H1 (cell line): ENCODE data around the gene TSEN34. TPM values are rescaled to one million over a fixed set of nuclear protein-coding genes. Genes with fewer than 3 reads are reported as not detected.
"Not testable (repeated sequence)": the region's sequence is repeated elsewhere in the genome, so short reads cannot be mapped to it uniquely, and the experiment has no call there.

Source experiments
- CTCF ChIA-PET: fragments of 300-600 bp; sonication (Branson Sonifier 250); formaldehyde crosslinking; loops from one replicate; lab custom pipeline; 2021; ENCODE audit not compliant: partially characterized antibody; lab: Charles Lee
- POLR2A ChIA-PET: fragments of 300-600 bp; sonication (Branson Sonifier 250); formaldehyde crosslinking; loops from one replicate; lab custom pipeline; 2021; ENCODE audit warnings: inconsistent platforms; ENCODE audit not compliant: partially characterized antibody; lab: Charles Lee
- DNase-seq, 2 experiments: peaks; one replicate each; pipeline versions ENCODE4 v3.0.0 to v3.0.0-alpha.2; 2010 to 2022; ENCODE audit warnings: low spot score in 2 of 2, low read depth in 1 of 2, mixed read lengths in 1 of 2
- FAIRE-seq: peaks from 2 replicates; lab custom pipeline; 2011; peaks lifted over from hg19 to GRCh38; lab: Jason Lieb, UNC
- H2AFZ ChIP-seq: 2 replicates; pipeline ENCODE4 v1.8.1; 2012; ENCODE audit warnings: low read length, inconsistent platforms
- H2AK5ac ChIP-seq: 2 replicates; pipeline ENCODE4 v1.6.1; 2013; ENCODE audit warnings: low read depth, low read length
- H2BK120ac ChIP-seq: replicated peaks from 2 replicates; pipeline ENCODE3; 2013; ENCODE audit warnings: low read depth, low read length, inconsistent platforms
- H2BK12ac ChIP-seq: 2 replicates; pipeline ENCODE4 v1.6.1; 2013; ENCODE audit warnings: low read depth, low read length
- H2BK15ac ChIP-seq: 2 replicates; pipeline ENCODE4 v1.6.1; 2013; ENCODE audit warnings: low read length
- H2BK20ac ChIP-seq: 2 replicates; pipeline ENCODE4 v1.6.1; 2013; ENCODE audit warnings: low read length
- H2BK5ac ChIP-seq: 2 replicates; pipeline ENCODE4 v1.6.1; 2013; ENCODE audit warnings: low read depth, low read length
- H3K14ac ChIP-seq: 2 replicates; pipeline ENCODE4 v1.6.1; 2013; ENCODE audit warnings: inconsistent platforms; ENCODE audit not compliant: insufficient read length
- H3K18ac ChIP-seq: 2 replicates; pipeline ENCODE4 v1.6.1; 2013; ENCODE audit warnings: low read length; ENCODE audit errors: extremely low read depth
- H3K23ac ChIP-seq: 2 replicates; pipeline ENCODE4 v1.6.1; 2013; ENCODE audit warnings: inconsistent platforms; ENCODE audit not compliant: insufficient read length
- H3K23me2 ChIP-seq: 2 replicates; pipeline ENCODE4 v1.6.1; 2013; ENCODE audit warnings: low read depth, low read length
- H3K27ac ChIP-seq: 2 replicates; pipeline ENCODE4 v1.6.1; 2011; ENCODE audit warnings: low read depth, low read length, inconsistent platforms
- H3K27me3 ChIP-seq, 4 experiments: replicated peaks in 1 of 4; 1 replicate in 1 of 4; 2 replicates in 3 of 4; pipeline versions ENCODE4 v1.6.1 to v1.8.1; 2011 to 2013; ENCODE audit warnings: low read length in 3 of 4, mild to moderate bottlenecking in 3 of 4, inconsistent platforms in 2 of 4, mixed read lengths in 2 of 4, moderate library complexity in 1 of 4; ENCODE audit not compliant: control insufficient read depth in 3 of 4, insufficient read depth in 3 of 4; ENCODE audit errors: extremely low read depth in 1 of 4
- H3K36me3 ChIP-seq, 4 experiments: 2 replicates each; pipeline versions ENCODE4 v1.6.1 to v1.8.1; 2011 to 2013; ENCODE audit warnings: mild to moderate bottlenecking in 4 of 4, low read length in 3 of 4, moderate library complexity in 2 of 4, control low read depth in 1 of 4, inconsistent platforms in 1 of 4; ENCODE audit not compliant: insufficient read depth in 4 of 4, control insufficient read depth in 2 of 4
- H3K4ac ChIP-seq: replicated peaks from 2 replicates; pipeline ENCODE3; 2013; ENCODE audit warnings: low read length, low read depth, mixed read lengths, inconsistent platforms; ENCODE audit not compliant: insufficient read length
- H3K4me1 ChIP-seq, 4 experiments: replicated peaks in 1 of 4; 1 replicate in 1 of 4; 2 replicates in 3 of 4; pipeline versions ENCODE4 v1.6.1 to v1.8.1; 2011 to 2013; ENCODE audit warnings: low read length in 3 of 4, inconsistent platforms in 2 of 4, mixed read lengths in 1 of 4; ENCODE audit not compliant: insufficient read depth in 4 of 4, control insufficient read depth in 3 of 4
- H3K4me2 ChIP-seq, 2 experiments: 2 replicates each; pipeline versions ENCODE4 v1.6.1 to v1.8.1; 2011 to 2013; ENCODE audit warnings: low read depth in 2 of 2, low read length in 2 of 2, control low read depth in 1 of 2, inconsistent platforms in 1 of 2, mild to moderate bottlenecking in 1 of 2; ENCODE audit not compliant: insufficient read depth in 1 of 2
- H3K4me3 ChIP-seq, 4 experiments: fragments of 200-600, 300-600 bp in 1 of 4; sonication (generic), shearing (Covaris generic), sonication (Bioruptor Twin) in 1 of 4; 2 replicates each; pipeline versions ENCODE4 v1.5.1 to v1.8.1; 2011 to 2016; ENCODE audit warnings: low read length in 4 of 4, low read depth in 3 of 4, control low read depth in 2 of 4, inconsistent platforms in 2 of 4, mild to moderate bottlenecking in 2 of 4, mixed read lengths in 1 of 4, moderate library complexity in 1 of 4; ENCODE audit not compliant: insufficient read depth in 2 of 4; ENCODE audit errors: extremely low read depth in 1 of 4
- H3K56ac ChIP-seq: replicated peaks from 2 replicates; pipeline ENCODE3; 2013; ENCODE audit warnings: low read depth, mild to moderate bottlenecking, mixed read lengths, low read length, inconsistent platforms; ENCODE audit not compliant: insufficient read length
- H3K79me1 ChIP-seq: 2 replicates; pipeline ENCODE4 v1.6.1; 2013; ENCODE audit warnings: low read depth, low read length, control low read depth
- H3K79me2 ChIP-seq, 2 experiments: 2 replicates each; pipeline versions ENCODE4 v1.6.1 to v1.8.1; 2012 to 2013; ENCODE audit warnings: low read length in 2 of 2, mild to moderate bottlenecking in 2 of 2, inconsistent platforms in 1 of 2; ENCODE audit not compliant: insufficient read depth in 2 of 2, control insufficient read depth in 1 of 2
- H3K9ac ChIP-seq, 4 experiments: replicated peaks in 1 of 4; 1 replicate in 1 of 4; 2 replicates in 3 of 4; pipeline versions ENCODE4 v1.6.1 to v1.8.1; 2011 to 2013; ENCODE audit warnings: low read depth in 3 of 4, low read length in 3 of 4, control low read depth in 2 of 4, mild to moderate bottlenecking in 2 of 4, moderate library complexity in 2 of 4, inconsistent platforms in 1 of 4; ENCODE audit errors: extremely low read depth in 1 of 4
- H3K9me3 ChIP-seq, 2 experiments: 2 replicates each; pipeline versions ENCODE4 v1.6.1 to v1.8.1; 2012 to 2013; ENCODE audit warnings: mild to moderate bottlenecking in 2 of 2, moderate library complexity in 2 of 2, control low read depth in 1 of 2, inconsistent platforms in 1 of 2, low read depth in 1 of 2, low read length in 1 of 2, mixed read lengths in 1 of 2; ENCODE audit not compliant: insufficient read depth in 2 of 2
- H4K20me1 ChIP-seq, 2 experiments: replicated peaks in 1 of 2; 2 replicates each; pipeline versions ENCODE3 to v1.8.1; 2011 to 2013; ENCODE audit warnings: inconsistent platforms in 2 of 2, low read length in 2 of 2, mild to moderate bottlenecking in 1 of 2; ENCODE audit not compliant: insufficient read depth in 2 of 2, control insufficient read depth in 1 of 2
- H4K5ac ChIP-seq: 2 replicates; pipeline ENCODE4 v1.6.1; 2013; ENCODE audit warnings: low read length, low read depth, mixed read lengths, inconsistent platforms; ENCODE audit not compliant: insufficient read length
- H4K8ac ChIP-seq: 2 replicates; pipeline ENCODE4 v1.8.0; 2013; ENCODE audit warnings: mild to moderate bottlenecking, moderate library complexity, low read length, inconsistent platforms; ENCODE audit not compliant: insufficient read depth; ENCODE audit errors: extremely low read depth
- H4K91ac ChIP-seq: replicated peaks from 2 replicates; pipeline ENCODE3; 2013; ENCODE audit warnings: low read length, mixed read lengths, inconsistent platforms; ENCODE audit not compliant: insufficient read length
- WGBS, 2 experiments: shearing (Covaris generic) in 1 of 2; methylation state at CpG; one replicate each; pipeline versions ENCODE4 v1.1.6 to v1.1.7; 2013 to 2015; ENCODE audit warnings: low lambda C conversion rate in 2 of 2, mixed read lengths in 2 of 2, inconsistent platforms in 1 of 2, low coverage in 1 of 2, missing lambda C conversion rate in 1 of 2; ENCODE audit not compliant: insufficient replicate concordance in 2 of 2, insufficient coverage in 1 of 2, insufficient read length in 1 of 2; ENCODE audit errors: extremely low coverage in 1 of 2, missing lambda C conversion rate in 1 of 2; 5-methylcytosine and 5-hydroxymethylcytosine counted together
- polyA plus RNA-seq, 7 experiments: library from polyadenylated mRNA; depleted of rRNA in 3 of 7; stranded (reverse) in 5 of 7; unstranded in 2 of 7; fragments of >200 nt in 5 of 7; fragments of 200-250 nt in 2 of 7; gene quantifications; 1 replicate in 5 of 7; 2 replicates in 1 of 7; 4 replicates in 1 of 7; pipeline versions ENCODE4 v1.2.1 to v1.2.3, GENCODE V29; 2011 to 2013; ENCODE audit warnings: missing spikeins in 2 of 7, mixed read lengths in 2 of 7
- total RNA-seq: library from RNA; stranded (reverse); fragmentation: NEBNext Ultra II Directional; extraction: Animal tissue kit (Norgen Biotek cat#: 25700); gene quantifications from 2 replicates; pipeline ENCODE4 v1.2.1, GENCODE V29; 2021

TSEN34 gene
- total and polyA plus RNA-seq, 2 of the 8 experiments (the other 6 are each of a cell fraction or from before 2014, with no cell fraction given) = 22.5 to 52.3 TPM

- H3K9me3 ChIP-seq, H4K5ac ChIP-seq, H2BK5ac ChIP-seq, H3K14ac ChIP-seq, H3K23me2 ChIP-seq, H2BK12ac ChIP-seq, H3K27me3 ChIP-seq, H3K18ac ChIP-seq, H3K79me2 ChIP-seq, FAIRE-seq, H4K8ac ChIP-seq, H2BK120ac ChIP-seq, H3K9ac ChIP-seq, H3K4ac ChIP-seq, H3K4me3 ChIP-seq, H3K79me1 ChIP-seq, H3K23ac ChIP-seq, H3K56ac ChIP-seq, H3K36me3 ChIP-seq, H2AFZ ChIP-seq, H4K20me1 ChIP-seq, H3K4me1 ChIP-seq, H2BK20ac ChIP-seq, H2BK15ac ChIP-seq, H3K27ac ChIP-seq, DNase-seq: not testable (repeated sequence)
- H2AK5ac ChIP-seq = peak overlapping the region; percentile 75; the same call in 1 of the 2 replicates
- peak overlapping the region; percentile 74 for H4K91ac ChIP-seq
- H3K4me2 ChIP-seq = peak overlapping the region; percentile 11 to 45; a peak in 1 of 4 replicates
- ChIA-PET CTCF (interaction anchor here (0.6 to 2.6 kb wide), 7 partner anchors 11 to 461 kb away, joined by 3 to 8 read pairs (median 4); partner anchors contain the start of gene LENG1), POLR2A (interaction anchor here (0.8 to 6.7 kb wide), 9 partner anchors 8 to 37 kb away, joined by 4 to 55 read pairs (median 19); partner anchors contain the start of genes LENG1, MBOAT7, RPS9 and TSEN34)
- 81% methylated on average over 9 of the region's 23 CpGs; no CpG with 5 or more reads in 1 of the 2 experiments for WGBS, 2 experiments
These were observed 19.2 kb upstream of the TSEN34 start for GRCh38 chr19:54171736-54172431.
